Measurements from ENCODE around the gene APLP2.

APLP2 gene

DNA sequence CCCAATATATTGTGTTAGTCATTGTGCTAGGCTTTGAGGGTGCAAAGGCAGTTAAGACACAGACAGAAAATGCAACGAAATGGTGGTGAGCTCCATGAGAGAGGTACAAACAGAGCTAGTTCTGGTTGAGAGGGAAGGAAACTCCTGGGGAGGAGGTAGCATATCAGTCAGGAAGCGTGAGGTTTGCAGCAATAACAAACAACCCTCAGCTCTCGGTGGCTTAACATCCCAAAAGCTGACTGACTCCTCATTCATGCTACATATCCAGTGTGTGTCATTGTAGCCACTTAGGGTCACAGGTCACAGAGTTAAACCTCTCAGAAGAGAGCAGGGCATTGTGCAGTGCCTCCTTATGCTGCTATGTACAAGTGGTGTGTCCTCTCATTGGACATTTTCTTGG, 88.1 kb downstream of the APLP2 start:
- Histone ChIP-seq H3K36me3 (no peaks in the 10 kb centered on the region), H3K27me3 (peaks cover 55% of the 10 kb centered on the region), H3K9me3 (no peaks in the 10 kb centered on the region), H3K4me3 (ENCODE audit: low read depth in 1 of 2, low read length in 1 of 2) (no peak overlapping the region), H3K27ac (no peak overlapping the region), H3K4me1 (ENCODE audit: control insufficient read depth in 1 of 2, insufficient read depth in 1 of 2, low read depth in 1 of 2, low read length in 1 of 2) (peaks cover 36 to 56% of the 10 kb centered on the region in 2 experiments)
- TF ChIP-seq, protein P1, sequence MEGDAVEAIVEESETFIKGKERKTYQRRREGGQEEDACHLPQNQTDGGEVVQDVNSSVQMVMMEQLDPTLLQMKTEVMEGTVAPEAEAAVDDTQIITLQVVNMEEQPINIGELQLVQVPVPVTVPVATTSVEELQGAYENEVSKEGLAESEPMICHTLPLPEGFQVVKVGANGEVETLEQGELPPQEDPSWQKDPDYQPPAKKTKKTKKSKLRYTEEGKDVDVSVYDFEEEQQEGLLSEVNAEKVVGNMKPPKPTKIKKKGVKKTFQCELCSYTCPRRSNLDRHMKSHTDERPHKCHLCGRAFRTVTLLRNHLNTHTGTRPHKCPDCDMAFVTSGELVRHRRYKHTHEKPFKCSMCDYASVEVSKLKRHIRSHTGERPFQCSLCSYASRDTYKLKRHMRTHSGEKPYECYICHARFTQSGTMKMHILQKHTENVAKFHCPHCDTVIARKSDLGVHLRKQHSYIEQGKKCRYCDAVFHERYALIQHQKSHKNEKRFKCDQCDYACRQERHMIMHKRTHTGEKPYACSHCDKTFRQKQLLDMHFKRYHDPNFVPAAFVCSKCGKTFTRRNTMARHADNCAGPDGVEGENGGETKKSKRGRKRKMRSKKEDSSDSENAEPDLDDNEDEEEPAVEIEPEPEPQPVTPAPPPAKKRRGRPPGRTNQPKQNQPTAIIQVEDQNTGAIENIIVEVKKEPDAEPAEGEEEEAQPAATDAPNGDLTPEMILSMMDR (IDR thresholded peaks at IDR 0.05), result no peak

GRCh38 chr11:130159139-130159538, 89.4 kb downstream of the APLP2 start:
- Histone ChIP-seq H3K27me3 (peaks cover 68% of the 10 kb centered on the region), H3K4me1 (ENCODE audit: control insufficient read depth in 1 of 2, insufficient read depth in 1 of 2, low read depth in 1 of 2, low read length in 1 of 2) (peaks cover 31 to 53% of the 10 kb centered on the region in 2 experiments), H3K36me3 (no peaks in the 10 kb centered on the region), H3K27ac (no peak overlapping the region), H3K9me3 (no peaks in the 10 kb centered on the region), H3K4me3 (ENCODE audit: low read depth in 1 of 2, low read length in 1 of 2) (peak overlapping the region; percentile 58 to 75)
- TF ChIP-seq, protein P1 (IDR thresholded peaks at IDR 0.05), result no peak

GRCh38 chr11:130159657-130160497, 90.2 kb downstream of the APLP2 start, which contains the start of gene ST14:
Gene ST14 (plus strand): TSS chr11:130159782. CDS start chr11:130159980, 198 bp downstream.
- TF ChIP-seq, protein P1 (IDR thresholded peaks at IDR 0.05), result no peak
- Histone ChIP-seq H3K4me3 (ENCODE audit: low read depth in 1 of 2, low read length in 1 of 2) (peak within 1 kb of the TSS; percentile 58 to 75), H3K27me3 (peaks cover 71% of the 10 kb centered on the region), H3K9me3 (no peaks in the 10 kb centered on the region), H3K27ac (peak within 1 kb of the TSS; percentile 56), H3K4me1 (ENCODE audit: control insufficient read depth in 1 of 2, insufficient read depth in 1 of 2, low read depth in 1 of 2, low read length in 1 of 2) (peaks cover 23 to 45% of the 10 kb centered on the region in 2 experiments), H3K36me3 (no peaks in the 10 kb centered on the region)

- TF ChIP-seq, protein P1 (IDR thresholded peaks at IDR 0.05), result no peak
- Histone ChIP-seq H3K27ac (no peak overlapping the region), H3K4me1 (ENCODE audit: control insufficient read depth in 1 of 2, insufficient read depth in 1 of 2, low read depth in 1 of 2, low read length in 1 of 2) (peaks cover 17 to 39% of the 10 kb centered on the region in 2 experiments), H3K4me3 (ENCODE audit: low read depth in 1 of 2, low read length in 1 of 2) (peak overlapping the region; percentile 58 to 75), H3K36me3 (no peaks in the 10 kb centered on the region), H3K9me3 (no peaks in the 10 kb centered on the region), H3K27me3 (peaks cover 79% of the 10 kb centered on the region)
Measured at GRCh38 chr11:130160498-130161155, 90.9 kb downstream of the APLP2 start.

DNA sequence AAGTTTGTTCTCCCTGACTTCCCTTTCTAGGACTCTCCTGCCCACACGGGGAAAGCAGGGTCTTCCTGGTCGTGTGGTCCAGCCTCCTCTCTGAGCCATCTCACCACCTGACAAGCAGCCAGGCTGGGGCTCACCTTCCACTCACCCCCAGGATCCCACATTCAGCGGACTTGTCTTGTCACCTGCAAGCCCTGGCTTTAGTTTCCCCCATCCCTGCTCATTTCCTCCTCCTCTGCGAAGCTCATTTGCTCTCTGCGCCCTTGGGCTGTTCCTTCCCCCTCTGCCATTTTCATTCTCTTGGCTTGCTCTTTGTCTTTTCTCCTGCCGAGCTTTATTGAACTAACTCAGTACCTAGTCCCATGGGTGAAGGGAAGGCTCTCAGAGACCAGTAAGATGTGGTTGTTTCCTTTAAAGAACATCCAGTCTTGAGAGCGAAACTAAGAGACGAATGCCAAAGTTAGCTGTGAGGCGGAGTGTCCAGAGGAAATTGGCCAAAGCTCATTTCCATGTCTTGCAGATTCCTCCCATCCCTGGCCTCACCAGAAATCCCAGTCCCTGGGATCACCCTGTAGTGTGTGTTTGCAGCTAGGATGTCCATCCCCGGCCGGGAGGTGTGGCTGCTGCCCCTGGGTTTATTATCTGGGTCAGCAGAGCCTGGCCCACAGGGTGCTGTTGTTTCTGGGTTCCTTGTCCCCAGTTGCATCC, 91.9 kb downstream of the APLP2 start:
- peaks cover 88% of the 10 kb centered on the region for H3K27me3 ChIP-seq
- H3K9me3 ChIP-seq, result no peaks in the 10 kb centered on the region
- no peaks in the 10 kb centered on the region for H3K36me3 ChIP-seq
- H3K27ac ChIP-seq, result no peak overlapping the region
- TF ChIP-seq, protein P1 (IDR thresholded peaks at IDR 0.05), result no peak
- peaks cover 17 to 32% of the 10 kb centered on the region in 2 experiments for H3K4me1 ChIP-seq (ENCODE audit: control insufficient read depth in 1 of 2, insufficient read depth in 1 of 2, low read depth in 1 of 2, low read length in 1 of 2)
- H3K4me3 ChIP-seq (ENCODE audit: low read depth in 1 of 2, low read length in 1 of 2), result no peak overlapping the region

Measured in neutrophil (primary cell).